Hepatocyte (in vitro differentiated cells): ENCODE data around the gene KCNK18.

Source experiments
- EZH2 ChIP-seq: fragments of 200-600 bp; sonication (generic); IDR thresholded peaks from 2 replicates; pipeline ENCODE4 v1.6.1; 2016; ENCODE audit warnings: antibody characterized with exemption, mild to moderate bottlenecking, borderline replicate concordance
- TF ChIP-seq, protein P1 (sequence below): fragments of 200-600 bp; sonication (generic); IDR thresholded peaks from 2 replicates; pipeline ENCODE4 v1.5.1; 2016; ENCODE audit warnings: antibody characterized with exemption, mild to moderate bottlenecking; ENCODE audit not compliant: poor library complexity

DNA sequence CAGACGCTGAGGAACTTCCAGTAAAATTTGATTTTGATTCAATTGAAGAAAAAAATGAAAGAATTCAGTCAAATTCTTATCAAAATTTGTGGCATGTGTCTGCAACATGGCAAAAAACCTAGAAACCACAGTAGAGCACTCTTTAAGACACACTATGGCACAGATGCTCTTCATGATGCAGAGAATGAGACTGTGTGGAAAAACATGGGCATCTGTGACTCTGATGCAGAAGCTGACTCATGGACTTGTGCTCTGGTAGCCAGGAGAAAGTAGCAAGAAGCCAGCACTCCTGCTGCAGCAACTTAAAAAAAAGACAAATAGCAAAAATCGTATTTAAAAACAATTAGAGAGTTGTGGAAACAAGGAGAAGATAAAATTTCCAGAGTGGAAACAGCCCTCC lies 8.9 kb upstream of the KCNK18 start:
- TF ChIP-seq, protein P1, sequence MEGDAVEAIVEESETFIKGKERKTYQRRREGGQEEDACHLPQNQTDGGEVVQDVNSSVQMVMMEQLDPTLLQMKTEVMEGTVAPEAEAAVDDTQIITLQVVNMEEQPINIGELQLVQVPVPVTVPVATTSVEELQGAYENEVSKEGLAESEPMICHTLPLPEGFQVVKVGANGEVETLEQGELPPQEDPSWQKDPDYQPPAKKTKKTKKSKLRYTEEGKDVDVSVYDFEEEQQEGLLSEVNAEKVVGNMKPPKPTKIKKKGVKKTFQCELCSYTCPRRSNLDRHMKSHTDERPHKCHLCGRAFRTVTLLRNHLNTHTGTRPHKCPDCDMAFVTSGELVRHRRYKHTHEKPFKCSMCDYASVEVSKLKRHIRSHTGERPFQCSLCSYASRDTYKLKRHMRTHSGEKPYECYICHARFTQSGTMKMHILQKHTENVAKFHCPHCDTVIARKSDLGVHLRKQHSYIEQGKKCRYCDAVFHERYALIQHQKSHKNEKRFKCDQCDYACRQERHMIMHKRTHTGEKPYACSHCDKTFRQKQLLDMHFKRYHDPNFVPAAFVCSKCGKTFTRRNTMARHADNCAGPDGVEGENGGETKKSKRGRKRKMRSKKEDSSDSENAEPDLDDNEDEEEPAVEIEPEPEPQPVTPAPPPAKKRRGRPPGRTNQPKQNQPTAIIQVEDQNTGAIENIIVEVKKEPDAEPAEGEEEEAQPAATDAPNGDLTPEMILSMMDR = no peak
- no peak for TF ChIP-seq EZH2
